BJ (cell line): Measurements from ENCODE around the gene EN2. TPM values are rescaled to one million over a fixed set of nuclear protein-coding genes. Genes with fewer than 3 reads are reported as not detected.

Experiments
- CTCF ChIA-PET: fragments of 350-600 bp; formaldehyde crosslinking; extraction: SDS; loops from one replicate; lab custom pipeline; 2021; ENCODE audit warnings: antibody characterized with exemption, inconsistent platforms; lab: Yijun Ruan, JAX
- POLR2A ChIA-PET: fragments of 300-600 bp; sonication (Branson Sonifier 250); formaldehyde crosslinking; extraction: SDS; loops from one replicate; lab custom pipeline; 2021; ENCODE audit warnings: antibody characterized with exemption; lab: Charles Lee
- DNase-seq: peaks from one replicate; pipeline ENCODE4 v3.0.0-alpha.2; 2011; ENCODE audit warnings: low read depth
- H3K27me3 ChIP-seq: 2 replicates; pipeline ENCODE4 v1.6.0; 2011; ENCODE audit warnings: low read length; ENCODE audit not compliant: control insufficient read depth, insufficient read depth
- H3K36me3 ChIP-seq: 2 replicates; pipeline ENCODE4 v1.5.1; 2011; ENCODE audit warnings: low read length; ENCODE audit not compliant: control insufficient read depth, insufficient read depth
- H3K4me3 ChIP-seq: 2 replicates; pipeline ENCODE4 v1.5.1; 2011; ENCODE audit warnings: low read depth, mild to moderate bottlenecking, control low read depth, low read length
- polyA plus RNA-seq: library from polyadenylated mRNA; depleted of rRNA; stranded (reverse); fragments of >200 nt; gene quantifications from 2 replicates; pipeline ENCODE4 v1.2.3, GENCODE V29; 2011
- TF ChIP-seq, protein P1 (sequence below): IDR thresholded peaks from 2 replicates; pipeline ENCODE4 v1.5.1; 2011; ENCODE audit warnings: low read depth, mild to moderate bottlenecking, control low read depth, inconsistent platforms, low read length, moderate library complexity; ENCODE audit not compliant: insufficient read depth

Gene EN2
- polyA plus RNA-seq, 1 experiment = not detected

DNA sequence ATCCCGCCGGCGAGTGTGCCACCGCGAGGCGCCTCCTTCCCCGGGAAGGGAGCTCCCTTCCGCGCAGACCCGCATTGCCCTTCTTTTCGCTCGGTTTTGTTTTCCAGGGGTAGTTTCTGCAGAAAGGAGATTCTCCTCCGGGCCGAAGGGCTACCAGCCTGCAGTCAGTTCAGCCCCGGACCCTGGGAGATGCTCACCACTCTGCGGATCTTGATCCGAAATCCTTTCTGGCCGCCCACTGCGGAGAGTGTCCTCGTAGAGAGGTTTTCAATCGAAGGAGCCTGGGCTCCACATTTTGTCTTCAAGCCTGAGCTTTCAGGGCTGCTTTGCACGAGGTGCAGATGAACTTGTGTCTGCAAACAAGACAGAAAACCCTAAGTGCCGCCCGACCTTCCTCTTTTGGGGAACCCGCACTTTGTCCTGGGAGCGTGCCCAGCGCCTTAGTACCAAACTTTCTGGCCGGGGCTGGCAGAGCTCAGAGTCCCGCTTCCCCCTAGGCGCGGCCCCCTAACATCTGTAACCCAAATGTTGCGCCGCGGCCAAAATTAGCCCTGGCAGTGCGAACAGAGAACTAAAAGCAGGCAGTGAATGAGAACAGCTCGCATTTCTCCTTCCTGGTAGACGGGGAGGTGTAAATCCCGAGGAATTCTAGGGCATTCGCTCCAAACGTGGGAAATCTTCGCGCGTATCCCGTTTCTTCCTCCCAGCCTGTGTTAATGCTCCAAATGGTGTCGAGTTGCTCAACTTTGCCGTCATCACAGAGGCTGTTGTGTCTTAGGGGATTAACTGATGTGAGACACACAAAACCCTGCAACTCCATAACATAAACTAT lies 6.7 kb upstream of the EN2 start:
- ChIA-PET CTCF (interaction anchor here (1.0 kb wide), 1 partner anchor 16 kb away, joined by 3 read pairs; no protein-coding TSS in a partner anchor), POLR2A (no interaction called here)
- TF ChIP-seq, protein P1, sequence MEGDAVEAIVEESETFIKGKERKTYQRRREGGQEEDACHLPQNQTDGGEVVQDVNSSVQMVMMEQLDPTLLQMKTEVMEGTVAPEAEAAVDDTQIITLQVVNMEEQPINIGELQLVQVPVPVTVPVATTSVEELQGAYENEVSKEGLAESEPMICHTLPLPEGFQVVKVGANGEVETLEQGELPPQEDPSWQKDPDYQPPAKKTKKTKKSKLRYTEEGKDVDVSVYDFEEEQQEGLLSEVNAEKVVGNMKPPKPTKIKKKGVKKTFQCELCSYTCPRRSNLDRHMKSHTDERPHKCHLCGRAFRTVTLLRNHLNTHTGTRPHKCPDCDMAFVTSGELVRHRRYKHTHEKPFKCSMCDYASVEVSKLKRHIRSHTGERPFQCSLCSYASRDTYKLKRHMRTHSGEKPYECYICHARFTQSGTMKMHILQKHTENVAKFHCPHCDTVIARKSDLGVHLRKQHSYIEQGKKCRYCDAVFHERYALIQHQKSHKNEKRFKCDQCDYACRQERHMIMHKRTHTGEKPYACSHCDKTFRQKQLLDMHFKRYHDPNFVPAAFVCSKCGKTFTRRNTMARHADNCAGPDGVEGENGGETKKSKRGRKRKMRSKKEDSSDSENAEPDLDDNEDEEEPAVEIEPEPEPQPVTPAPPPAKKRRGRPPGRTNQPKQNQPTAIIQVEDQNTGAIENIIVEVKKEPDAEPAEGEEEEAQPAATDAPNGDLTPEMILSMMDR = no peak
- peaks cover 53% of the 10 kb centered on the region for H3K27me3 ChIP-seq
- no peak for DNase-seq
- no peaks in the 10 kb centered on the region for H3K36me3 ChIP-seq
- H3K4me3 ChIP-seq = no peak overlapping the region

DNA sequence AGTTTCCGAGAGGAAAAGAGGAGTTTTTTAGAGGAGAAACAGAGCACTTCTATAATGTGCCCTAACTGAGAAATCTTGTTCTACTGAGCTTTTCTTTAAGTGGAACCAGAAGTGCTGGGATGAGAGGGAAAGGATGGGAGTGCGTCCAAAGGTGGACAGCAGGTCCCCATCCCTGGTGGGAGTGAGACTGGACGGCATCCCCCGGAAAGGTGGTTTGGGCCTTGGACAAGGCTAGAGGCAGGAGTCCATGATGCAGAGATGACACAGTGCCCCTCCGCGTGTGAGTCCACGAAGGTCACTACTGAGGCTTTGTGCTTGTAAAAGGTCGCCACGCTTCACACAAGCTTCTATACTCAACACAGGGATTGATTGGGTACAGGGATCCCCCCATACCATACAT lies 6.1 kb upstream of the EN2 start:
- H3K36me3 ChIP-seq = no peaks in the 10 kb centered on the region
- ChIA-PET CTCF (no interaction called here), POLR2A (no interaction called here)
- no peak for DNase-seq
- TF ChIP-seq, protein P1 = no peak
- H3K4me3 ChIP-seq = no peak overlapping the region
- H3K27me3 ChIP-seq = peaks cover 60% of the 10 kb centered on the region

DNA sequence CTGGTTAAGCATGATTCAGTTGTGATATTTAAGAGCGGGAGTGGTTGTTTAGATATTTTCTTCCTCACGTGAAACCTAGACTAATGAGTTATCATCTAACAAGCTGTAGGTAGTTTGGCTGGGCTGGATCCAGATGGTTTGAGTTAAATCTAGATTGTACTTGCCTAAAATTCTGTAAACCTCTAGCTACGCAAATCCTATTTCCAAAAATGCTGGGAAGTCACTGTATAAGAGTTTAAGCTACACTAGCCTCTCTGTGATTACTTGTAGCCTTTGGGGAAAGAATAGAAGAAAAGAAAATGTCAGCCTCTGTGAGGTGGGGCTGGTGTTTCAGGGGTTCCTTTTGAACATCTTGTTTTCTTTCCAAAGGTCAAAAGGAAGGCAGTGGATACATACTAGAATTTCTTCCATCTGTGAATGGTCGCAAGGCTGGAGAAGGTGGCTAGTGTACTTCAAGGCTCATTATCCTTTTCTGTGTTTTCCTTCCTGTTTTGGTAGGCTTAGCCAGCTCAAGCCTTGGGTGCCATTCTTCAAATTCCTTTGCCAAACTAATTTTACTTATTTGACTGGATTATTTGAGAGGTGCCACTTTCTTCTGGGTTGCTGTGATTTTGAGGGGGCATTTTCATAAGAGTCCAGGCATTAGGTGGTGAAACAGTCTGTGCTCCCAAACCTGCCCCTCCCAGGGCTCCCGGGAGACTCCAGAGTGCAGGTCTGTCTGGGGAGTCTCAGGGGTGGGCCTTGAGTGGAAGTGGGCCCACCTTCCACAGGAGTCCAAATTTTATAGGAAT lies 5.2 kb upstream of the EN2 start:
- no peak for DNase-seq
- Histone ChIP-seq H3K27me3 (peaks cover 61% of the 10 kb centered on the region), H3K36me3 (no peaks in the 10 kb centered on the region), H3K4me3 (no peak overlapping the region)
- ChIA-PET POLR2A (no interaction called here), CTCF (no interaction called here)
- TF ChIP-seq, protein P1 = no peak

DNA sequence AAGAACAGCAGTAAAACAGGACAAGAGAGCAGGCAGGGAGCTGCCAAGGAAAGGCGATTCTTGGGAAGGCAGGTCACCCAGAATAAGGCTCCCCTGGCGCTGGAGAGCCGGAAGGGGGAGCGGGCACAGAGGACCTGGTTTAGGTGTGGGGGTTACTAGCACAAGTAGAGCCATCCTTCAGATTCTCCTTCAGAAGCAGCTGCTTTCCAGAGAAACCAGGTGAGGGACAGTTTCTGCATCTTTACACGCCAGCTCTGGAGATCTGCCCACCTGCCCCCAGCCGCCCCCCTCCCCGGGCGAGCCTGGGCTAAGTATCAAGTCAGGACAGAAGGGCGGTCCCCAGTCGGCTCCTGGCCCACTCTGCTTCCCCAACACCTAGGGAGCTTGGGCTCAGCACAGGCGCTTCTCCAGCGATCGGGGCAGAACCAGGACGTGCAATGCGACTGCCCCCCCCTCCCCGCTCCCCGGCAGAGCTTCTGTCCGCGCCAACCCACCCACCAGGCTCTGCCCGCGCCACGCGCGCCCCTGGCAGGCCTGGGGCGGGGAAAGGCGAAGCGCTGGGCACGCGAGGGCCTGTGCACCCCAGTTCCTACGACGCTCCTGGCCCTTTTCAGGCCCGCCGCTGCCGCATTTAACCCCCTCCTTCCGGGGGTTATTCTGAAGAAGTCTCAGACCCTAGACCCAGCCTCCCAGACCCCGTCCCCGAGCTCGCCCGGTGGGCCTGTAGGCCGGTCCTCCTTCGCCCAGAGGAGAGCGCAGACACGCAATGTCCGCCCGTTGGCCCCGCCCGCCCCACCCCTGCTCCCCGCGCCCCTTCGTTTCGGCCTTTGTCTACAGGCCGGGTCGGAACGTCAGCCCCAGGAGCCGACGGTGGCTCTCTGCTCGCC lies 4.4 kb upstream of the EN2 start:
- ChIA-PET POLR2A (no interaction called here), CTCF (no interaction called here)
- DNase-seq = no peak
- Histone ChIP-seq H3K36me3 (no peaks in the 10 kb centered on the region), H3K27me3 (peaks cover 60% of the 10 kb centered on the region), H3K4me3 (no peak overlapping the region)
- TF ChIP-seq, protein P1 = no peak
